ENCODE results near the gene RGMB. TPM values are rescaled to one million over a fixed set of nuclear protein-coding genes. Genes with fewer than 3 reads are reported as not detected.

RGMB gene
- total RNA-seq, 3 donors from 2014 or later (not counting 1 experiment from before 2014, with no cell fraction given) = 0.35 to 1.5 (median 0.86) TPM

DNA sequence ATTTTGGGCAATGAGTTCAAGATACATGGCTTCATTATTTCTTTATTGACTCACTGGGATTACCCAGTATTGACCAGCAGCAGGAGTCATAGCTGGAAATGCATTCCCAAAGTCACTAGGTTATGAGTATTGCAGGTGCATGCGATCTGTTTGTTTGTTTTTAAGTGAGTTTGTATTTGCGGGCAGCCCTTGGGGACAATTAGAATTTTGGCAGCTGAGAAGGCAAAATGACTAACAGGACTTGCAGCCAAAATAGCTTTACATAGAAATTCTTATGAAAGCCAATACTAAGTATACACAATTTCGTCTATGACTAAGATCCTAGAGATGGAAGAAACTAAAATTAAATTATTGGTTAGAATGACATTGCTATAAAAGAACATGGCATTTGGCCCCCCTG, 18.1 kb upstream of the RGMB start:
- intact Hi-C loops (cut with micrococcal nuclease) = no loop called here
- H3K27me3 Mint-ChIP-seq (ENCODE audit: low read depth in 2 of 2) = peaks cover 10 to 16% of the 10 kb centered on the region in 2 donors
- no peak overlapping the region for H3K27ac Mint-ChIP-seq
- Histone ChIP-seq H3K4me1 (ENCODE audit: control insufficient read depth, insufficient read depth, low read length) (no peaks in the 10 kb centered on the region), H3K36me3 (ENCODE audit: control insufficient read depth, insufficient read depth, low read length) (no peaks in the 10 kb centered on the region), H3K9me3 (ENCODE audit: control insufficient read depth, insufficient read depth, low read length) (no peaks in the 10 kb centered on the region), H3K27me3 (ENCODE audit: control insufficient read depth, insufficient read depth, low read length) (peaks cover 10% of the 10 kb centered on the region), H3K4me3 (ENCODE audit: low read length) (no peak overlapping the region), H3K27ac (ENCODE audit: low read length) (no peak overlapping the region)
- DNase-seq (no peak), ATAC-seq (no peak)
- H3K4me1 Mint-ChIP-seq = no peaks in the 10 kb centered on the region
- H3K9me3 Mint-ChIP-seq = no peaks in the 10 kb centered on the region
- 100% methylated on average over 1 of the region's 3 CpGs for WGBS (ENCODE audit: insufficient coverage)
- TF ChIP-seq, protein P1, sequence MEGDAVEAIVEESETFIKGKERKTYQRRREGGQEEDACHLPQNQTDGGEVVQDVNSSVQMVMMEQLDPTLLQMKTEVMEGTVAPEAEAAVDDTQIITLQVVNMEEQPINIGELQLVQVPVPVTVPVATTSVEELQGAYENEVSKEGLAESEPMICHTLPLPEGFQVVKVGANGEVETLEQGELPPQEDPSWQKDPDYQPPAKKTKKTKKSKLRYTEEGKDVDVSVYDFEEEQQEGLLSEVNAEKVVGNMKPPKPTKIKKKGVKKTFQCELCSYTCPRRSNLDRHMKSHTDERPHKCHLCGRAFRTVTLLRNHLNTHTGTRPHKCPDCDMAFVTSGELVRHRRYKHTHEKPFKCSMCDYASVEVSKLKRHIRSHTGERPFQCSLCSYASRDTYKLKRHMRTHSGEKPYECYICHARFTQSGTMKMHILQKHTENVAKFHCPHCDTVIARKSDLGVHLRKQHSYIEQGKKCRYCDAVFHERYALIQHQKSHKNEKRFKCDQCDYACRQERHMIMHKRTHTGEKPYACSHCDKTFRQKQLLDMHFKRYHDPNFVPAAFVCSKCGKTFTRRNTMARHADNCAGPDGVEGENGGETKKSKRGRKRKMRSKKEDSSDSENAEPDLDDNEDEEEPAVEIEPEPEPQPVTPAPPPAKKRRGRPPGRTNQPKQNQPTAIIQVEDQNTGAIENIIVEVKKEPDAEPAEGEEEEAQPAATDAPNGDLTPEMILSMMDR (IDR thresholded peaks at IDR 0.05) = no peak
- no peaks in the 10 kb centered on the region for H3K36me3 Mint-ChIP-seq
- no peak overlapping the region for H3K4me3 Mint-ChIP-seq

DNA sequence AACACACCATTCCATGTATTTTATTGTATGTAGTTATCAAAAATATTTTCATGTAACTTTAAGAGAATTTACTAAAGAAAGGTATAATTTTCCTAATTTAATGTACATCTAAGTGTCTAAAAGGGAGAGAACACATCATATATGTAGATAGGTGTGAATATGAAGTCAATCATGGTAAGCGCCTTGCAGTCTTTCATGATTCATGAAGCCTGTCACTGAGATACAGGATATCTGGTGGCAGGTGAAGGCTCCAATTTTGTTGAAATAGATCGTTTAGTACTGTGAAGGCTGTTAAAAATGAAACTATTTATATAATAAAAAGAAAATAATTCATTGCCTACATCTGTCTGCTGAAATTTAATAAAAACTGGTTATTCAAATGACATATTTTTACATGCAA, 15.5 kb upstream of the RGMB start:
- Histone ChIP-seq H3K4me1 (ENCODE audit: control insufficient read depth, insufficient read depth, low read length) (no peaks in the 10 kb centered on the region), H3K4me3 (ENCODE audit: low read length) (no peak overlapping the region), H3K27me3 (ENCODE audit: control insufficient read depth, insufficient read depth, low read length) (peaks cover 14% of the 10 kb centered on the region), H3K27ac (ENCODE audit: low read length) (no peak overlapping the region), H3K9me3 (ENCODE audit: control insufficient read depth, insufficient read depth, low read length) (no peaks in the 10 kb centered on the region), H3K36me3 (ENCODE audit: control insufficient read depth, insufficient read depth, low read length) (no peaks in the 10 kb centered on the region)
- Mint-ChIP-seq H3K9me3 (no peaks in the 10 kb centered on the region), H3K27ac (no peak overlapping the region), H3K27me3 (ENCODE audit: low read depth in 2 of 2) (peaks cover 13 to 24% of the 10 kb centered on the region in 2 donors), H3K36me3 (no peaks in the 10 kb centered on the region), H3K4me1 (no peaks in the 10 kb centered on the region), H3K4me3 (no peak overlapping the region)
- WGBS (ENCODE audit: insufficient coverage) = 100% methylated on average over 1 of the region's 2 CpGs
- DNase-seq (no peak), ATAC-seq (no peak)
- TF ChIP-seq, protein P1 (IDR thresholded peaks at IDR 0.05) = no peak
- intact Hi-C loops (cut with micrococcal nuclease) = no loop called here

DNA sequence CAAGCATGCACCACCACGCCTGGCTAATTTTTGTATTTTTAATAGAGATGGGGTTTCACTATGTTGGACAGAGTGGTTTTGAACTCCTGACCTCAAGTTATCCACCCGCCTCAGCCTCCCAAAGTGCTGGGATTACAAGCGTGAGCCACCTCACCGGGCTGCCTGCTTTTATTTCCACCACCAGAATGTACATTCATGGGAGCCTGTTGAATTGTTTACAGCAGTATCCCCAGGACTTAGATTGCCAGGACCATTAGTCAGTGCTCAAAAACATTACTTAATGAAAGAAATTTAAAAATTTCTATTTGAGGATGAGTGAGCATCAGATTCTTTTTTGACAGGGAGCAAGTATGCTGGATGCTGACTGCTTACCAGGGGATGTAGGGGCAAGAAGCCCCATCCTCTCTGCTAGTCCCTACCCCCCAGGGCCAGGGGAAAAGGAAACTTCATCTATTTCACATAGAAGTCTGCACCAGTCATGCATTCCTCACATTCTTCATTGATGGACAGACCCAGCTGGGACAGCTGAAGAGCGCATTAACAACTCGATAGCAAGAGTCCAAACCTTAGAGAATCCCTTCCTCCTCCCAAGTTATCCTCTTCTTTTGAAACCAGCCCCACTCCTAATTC, 10.3 kb upstream of the RGMB start:
- intact Hi-C loops (cut with micrococcal nuclease) = no loop called here
- no peaks in the 10 kb centered on the region for H3K9me3 ChIP-seq (ENCODE audit: control insufficient read depth, insufficient read depth, low read length)
- no peak overlapping the region for H3K4me3 ChIP-seq (ENCODE audit: low read length)
- H3K27me3 ChIP-seq (ENCODE audit: control insufficient read depth, insufficient read depth, low read length) = peaks cover 22% of the 10 kb centered on the region
- WGBS (ENCODE audit: insufficient coverage) = 95% methylated on average over 5 of the region's 6 CpGs
- H3K4me3 Mint-ChIP-seq = no peak overlapping the region
- peaks cover under 1 to 6% of the 10 kb centered on the region in 2 donors for H3K4me1 Mint-ChIP-seq
- no peaks in the 10 kb centered on the region for H3K36me3 ChIP-seq (ENCODE audit: control insufficient read depth, insufficient read depth, low read length)
- H3K27ac Mint-ChIP-seq = no peak overlapping the region
- TF ChIP-seq, protein P1 (IDR thresholded peaks at IDR 0.05) = no peak
- H3K27ac ChIP-seq (ENCODE audit: low read length) = no peak overlapping the region
- no peaks in the 10 kb centered on the region for H3K9me3 Mint-ChIP-seq
- peaks cover 38 to 64% of the 10 kb centered on the region in 2 donors for H3K27me3 Mint-ChIP-seq (ENCODE audit: low read depth in 2 of 2)
- peaks cover 2% of the 10 kb centered on the region for H3K4me1 ChIP-seq (ENCODE audit: control insufficient read depth, insufficient read depth, low read length)
- DNase-seq (no peak), ATAC-seq (no peak)
- H3K36me3 Mint-ChIP-seq = peaks cover 8% of the 10 kb centered on the region

DNA sequence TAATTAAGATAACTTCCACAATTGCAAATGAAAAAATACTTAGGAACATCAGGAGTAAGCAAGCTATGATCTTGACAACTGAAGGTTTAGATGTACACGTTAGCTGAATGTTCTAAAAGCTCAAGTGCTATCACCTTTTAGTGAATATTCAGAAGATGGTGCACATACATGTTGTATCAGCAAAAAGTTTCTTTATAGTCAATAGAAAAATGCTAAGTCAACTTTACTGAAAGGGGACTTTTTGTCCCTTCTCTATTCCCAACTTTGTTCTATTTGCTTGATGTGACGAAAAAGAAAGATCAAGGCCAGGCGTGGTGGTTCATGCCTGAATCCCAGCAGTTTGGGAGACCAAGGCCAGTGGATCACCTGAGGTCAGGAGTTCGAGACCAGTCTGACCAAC, 7.6 kb upstream of the RGMB start:
- Mint-ChIP-seq H3K4me1 (peaks cover 25 to 28% of the 10 kb centered on the region in 2 donors), H3K27me3 (ENCODE audit: low read depth in 2 of 2) (peaks cover 51 to 80% of the 10 kb centered on the region in 2 donors), H3K36me3 (peaks cover 8% of the 10 kb centered on the region), H3K4me3 (no peak overlapping the region), H3K9me3 (no peaks in the 10 kb centered on the region), H3K27ac (no peak overlapping the region)
- H3K4me1 ChIP-seq (ENCODE audit: control insufficient read depth, insufficient read depth, low read length) = peaks cover 28% of the 10 kb centered on the region
- WGBS (ENCODE audit: insufficient coverage) = 92% methylated on average over 4 of the region's 4 CpGs
- intact Hi-C loops (cut with micrococcal nuclease) = no loop called here
- H3K27ac ChIP-seq (ENCODE audit: low read length) = no peak overlapping the region
- no peak overlapping the region for H3K4me3 ChIP-seq (ENCODE audit: low read length)
- DNase-seq (no peak), ATAC-seq (no peak)
- no peaks in the 10 kb centered on the region for H3K36me3 ChIP-seq (ENCODE audit: control insufficient read depth, insufficient read depth, low read length)
- no peaks in the 10 kb centered on the region for H3K9me3 ChIP-seq (ENCODE audit: control insufficient read depth, insufficient read depth, low read length)
- H3K27me3 ChIP-seq (ENCODE audit: control insufficient read depth, insufficient read depth, low read length) = peaks cover 42% of the 10 kb centered on the region
- TF ChIP-seq, protein P1 (IDR thresholded peaks at IDR 0.05) = no peak
